IMR-90 (cell line): ENCODE results near the gene MMP25. TPM values are rescaled to one million over a fixed set of nuclear protein-coding genes. Genes with fewer than 3 reads are reported as not detected.
A peak's percentile ranks its signal among the peaks of the same experiment; 100 is the strongest.

Experiments used
- ATAC-seq: fragments of 200-7000 bp; cut with Tn5 transposase; 2 replicates; pipeline ENCODE4 v1.9.1; 2020; ENCODE audit warnings: low read depth, mild to moderate bottlenecking, moderate library complexity
- BruUV-seq: library from RNA; stranded (reverse); fragments of 400-500 nt; replicated peaks from 2 replicates; lab custom pipeline; 2021; lab: Mats Ljungman, UMichigan
- CTCF ChIA-PET: fragments of 300-600 bp; formaldehyde crosslinking; extraction: SDS; loops from one replicate; lab custom pipeline; 2021; ENCODE audit warnings: antibody characterized with exemption; lab: Yijun Ruan, JAX
- POLR2A ChIA-PET: fragments of 300-600 bp; sonication (Branson Sonifier 250); formaldehyde crosslinking; loops from one replicate; lab custom pipeline; 2022; ENCODE audit warnings: antibody characterized with exemption; ENCODE audit not compliant: unreplicated experiment; lab: Charles Lee
- DNase-seq: peaks from one replicate; pipeline ENCODE4 v3.0.0; 2013
- H2AFZ ChIP-seq: replicated peaks from 2 replicates; pipeline ENCODE3; 2013; ENCODE audit warnings: low read length, mild to moderate bottlenecking; ENCODE audit not compliant: poor library complexity
- H2AK5ac ChIP-seq: 2 replicates; pipeline ENCODE4 v1.6.1; 2013; ENCODE audit warnings: low read depth, low read length, inconsistent platforms
- H2AK9ac ChIP-seq: replicated peaks from 2 replicates; pipeline ENCODE3; 2013; ENCODE audit warnings: mild to moderate bottlenecking, low read depth, low read length, moderate library complexity; ENCODE audit not compliant: poor library complexity
- H2BK120ac ChIP-seq: 2 replicates; pipeline ENCODE4 v1.6.1; 2013; ENCODE audit warnings: low read depth, low read length, inconsistent platforms
- H2BK15ac ChIP-seq: 3 replicates; pipeline ENCODE4 v1.6.1; 2013; ENCODE audit warnings: low read depth, low read length, inconsistent platforms
- H2BK20ac ChIP-seq: 2 replicates; pipeline ENCODE4 v1.6.1; 2013; ENCODE audit warnings: low read depth, mild to moderate bottlenecking, inconsistent platforms, low read length, moderate library complexity
- H2BK5ac ChIP-seq: 2 replicates; pipeline ENCODE4 v1.6.1; 2013; ENCODE audit warnings: mild to moderate bottlenecking, low read depth, low read length, inconsistent platforms; ENCODE audit not compliant: poor library complexity, severe bottlenecking
- H3K14ac ChIP-seq: replicated peaks from 2 replicates; pipeline ENCODE4 v1.6.1; 2013; ENCODE audit warnings: low read depth, low read length, inconsistent platforms
- H3K18ac ChIP-seq: 2 replicates; pipeline ENCODE4 v1.6.1; 2013; ENCODE audit warnings: low read depth, low read length, control low read depth
- H3K23ac ChIP-seq: 2 replicates; pipeline ENCODE4 v1.6.1; 2013; ENCODE audit warnings: low read depth, low read length, inconsistent platforms
- H3K27ac ChIP-seq: 2 replicates; pipeline ENCODE4 v1.5.1; 2013; ENCODE audit warnings: mild to moderate bottlenecking, control low read depth, low read length; ENCODE audit not compliant: insufficient read depth
- H3K27me3 ChIP-seq: 2 replicates; pipeline ENCODE4 v1.6.1; 2013; ENCODE audit warnings: low read length; ENCODE audit not compliant: control insufficient read depth, insufficient read depth
- H3K36me3 ChIP-seq: 2 replicates; pipeline ENCODE4 v1.6.1; 2013; ENCODE audit warnings: low read length, mixed read lengths; ENCODE audit not compliant: control insufficient read depth, insufficient read depth
- H3K4ac ChIP-seq: 2 replicates; pipeline ENCODE4 v1.6.1; 2013; ENCODE audit warnings: low read depth, low read length, inconsistent platforms
- H3K4me1 ChIP-seq: 2 replicates; pipeline ENCODE4 v1.6.1; 2013; ENCODE audit warnings: low read length, mixed read lengths; ENCODE audit not compliant: control insufficient read depth, insufficient read depth
- H3K4me2 ChIP-seq: 2 replicates; pipeline ENCODE4 v1.6.1; 2013; ENCODE audit warnings: low read depth, mild to moderate bottlenecking, control low read depth, low read length, moderate library complexity
- H3K4me3 ChIP-seq: 2 replicates; pipeline ENCODE4 v1.5.1; 2013; ENCODE audit warnings: low read depth, mild to moderate bottlenecking, control low read depth, low read length, moderate library complexity; ENCODE audit not compliant: insufficient read depth
- H3K56ac ChIP-seq: 2 replicates; pipeline ENCODE4 v1.6.1; 2013; ENCODE audit warnings: low read length, inconsistent platforms; ENCODE audit not compliant: insufficient read depth; ENCODE audit errors: extremely low read depth
- H3K79me1 ChIP-seq, 2 experiments: 2 replicates each; pipeline ENCODE4 v1.6.1; 2013; ENCODE audit warnings: low read length in 2 of 2, inconsistent platforms in 1 of 2, low read depth in 1 of 2
- H3K9ac ChIP-seq: 2 replicates; pipeline ENCODE4 v1.6.1; 2013; ENCODE audit warnings: low read depth, low read length, control low read depth
- H3K9me1 ChIP-seq: 2 replicates; pipeline ENCODE4 v1.6.1; 2013; ENCODE audit warnings: low read length, inconsistent platforms; ENCODE audit not compliant: insufficient read depth
- H3K9me3 ChIP-seq: 2 replicates; pipeline ENCODE4 v1.6.1; 2013; ENCODE audit warnings: low read length; ENCODE audit not compliant: control insufficient read depth, insufficient read depth
- H4K20me1 ChIP-seq: 2 replicates; pipeline ENCODE4 v1.6.1; 2013; ENCODE audit warnings: low read length, inconsistent platforms; ENCODE audit not compliant: insufficient read depth
- H4K5ac ChIP-seq: 2 replicates; pipeline ENCODE4 v1.6.1; 2013; ENCODE audit warnings: mild to moderate bottlenecking, low read depth, low read length, control low read depth
- H4K8ac ChIP-seq, 2 experiments: 2 replicates each; pipeline ENCODE4 v1.6.1; 2013; ENCODE audit warnings: low read depth in 2 of 2, low read length in 2 of 2, control low read depth in 1 of 2, inconsistent platforms in 1 of 2
- H4K91ac ChIP-seq: 2 replicates; pipeline ENCODE4 v1.6.1; 2013; ENCODE audit warnings: low read depth, low read length, inconsistent platforms; ENCODE audit not compliant: insufficient read depth
- MAZ ChIP-seq: IDR thresholded peaks from 2 replicates; pipeline ENCODE4 v1.6.1; 2012; ENCODE audit warnings: low read depth, mild to moderate bottlenecking, low read length, improper control_type of control experiment, moderate library complexity, borderline replicate concordance
- RAD21 ChIP-seq: IDR thresholded peaks from 2 replicates; pipeline ENCODE4 v1.6.1; 2012; ENCODE audit warnings: low read length, improper control_type of control experiment
- WGBS, 2 experiments: methylation state at CpG; one replicate each; pipeline versions ENCODE4 v1.1.5 to v1.1.7; 2013; ENCODE audit warnings: missing lambda C conversion rate in 2 of 2; ENCODE audit not compliant: insufficient read length in 1 of 2; ENCODE audit errors: extremely low coverage in 2 of 2; 5-methylcytosine and 5-hydroxymethylcytosine counted together
- dilution Hi-C: fragments of 300-500 bp; cut with HindIII; formaldehyde crosslinking; loops from one replicate; pipeline ENCODE4 v1.14.3; 2018; ENCODE audit warnings: low sequenced_read_pairs; ENCODE audit not compliant: unreplicated experiment
- in situ Hi-C: fragments of 300-500 bp; cut with MboI; formaldehyde crosslinking; loops from 3 replicates; pipeline ENCODE4 v1.14.3; 2019; ENCODE audit warnings: low sequenced_read_pairs, inconsistent platforms, mixed read lengths
- intact Hi-C: fragments of 100-400 bp; cut with micrococcal nuclease; formaldehyde crosslinking; loops from 2 replicates; pipeline ENCODE4 v1.10.0; 2022
- polyA plus RNA-seq, 3 experiments: library from polyadenylated mRNA; depleted of rRNA; stranded (reverse); fragments of >200 nt; gene quantifications; 2 replicates each; pipeline ENCODE4 v1.2.3, GENCODE V29; 2012; ENCODE audit warnings: low replicate concordance in 1 of 3
- total RNA-seq: library from RNA; depleted of rRNA; stranded (reverse); fragments of >200 nt; gene quantifications from 2 replicates; pipeline ENCODE4 v1.2.3, GENCODE V29; 2012

Gene MMP25
- total and polyA plus RNA-seq, 2 of the 4 experiments (the other 2 are of a cell fraction), result 0.07 TPM; not detected in 1

DNA sequence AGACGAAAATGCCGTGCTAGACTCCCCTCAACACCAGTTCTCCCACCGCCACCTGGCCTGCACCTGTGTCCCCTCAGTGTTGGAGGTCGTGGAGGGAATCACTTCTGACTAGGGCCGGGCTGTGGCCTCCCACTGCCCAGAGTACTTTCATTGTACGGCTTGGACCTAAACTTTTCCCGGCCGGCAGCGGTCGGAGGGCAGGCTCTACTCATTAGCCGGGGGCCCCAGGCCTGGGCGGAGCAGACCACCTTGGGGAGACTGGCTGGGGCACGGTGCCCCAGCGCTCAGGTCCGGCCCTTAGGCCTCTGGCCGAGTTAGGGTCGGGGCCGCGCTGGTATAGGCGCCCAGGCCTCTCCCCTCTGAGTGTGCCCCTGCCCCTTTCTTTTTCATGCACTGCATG is 29.0 kb upstream of the MMP25 start:
- no peak overlapping the region for H4K8ac ChIP-seq
- H4K91ac ChIP-seq, result no peak overlapping the region
- BruUV-seq, result no TSS peak
- peaks cover 3% of the 10 kb centered on the region; the same call in 1 of the 2 replicates for H3K4me1 ChIP-seq
- WGBS, 2 experiments, result 50% methylated on average over 5 of the region's 20 CpGs; no CpG with 5 or more reads in 1 of the 2 experiments
- H2AK9ac ChIP-seq, result peak overlapping the region; percentile 42
- CTCF ChIA-PET, result no interaction called here
- H2BK20ac ChIP-seq, result no peak overlapping the region
- H3K56ac ChIP-seq, result no peak overlapping the region
- H3K27me3 ChIP-seq, result peaks cover 22% of the 10 kb centered on the region
- in situ Hi-C loops (no loop called here), intact Hi-C loops (no loop called here), dilution Hi-C loops (no loop called here)
- no peak overlapping the region for H3K4me2 ChIP-seq
- peaks cover 0 to 11% of the 10 kb centered on the region in 2 experiments; a peak in 2 of 4 replicates for H3K79me1 ChIP-seq
- H2BK5ac ChIP-seq, result no peak overlapping the region
- H3K18ac ChIP-seq, result no peak overlapping the region
- H3K9me3 ChIP-seq, result no peaks in the 10 kb centered on the region
- H2AK5ac ChIP-seq, result no peak overlapping the region
- DNase-seq, result no peak
- POLR2A ChIA-PET, result no interaction called here
- no peak for TF ChIP-seq MAZ
- TF ChIP-seq RAD21, result no peak
- H3K27ac ChIP-seq, result no peak overlapping the region
- peaks cover 5% of the 10 kb centered on the region for H3K36me3 ChIP-seq
- H3K23ac ChIP-seq, result no peak overlapping the region
- no peak overlapping the region for H2BK15ac ChIP-seq
- no peak overlapping the region for H2AFZ ChIP-seq
- ATAC-seq, result no peak
- H3K4me3 ChIP-seq, result no peak overlapping the region
- H3K4ac ChIP-seq, result no peak overlapping the region
- H3K9ac ChIP-seq, result no peak overlapping the region
- H4K5ac ChIP-seq, result no peak overlapping the region
- H3K14ac ChIP-seq, result no peak overlapping the region
- no peak overlapping the region for H2BK120ac ChIP-seq
- H3K9me1 ChIP-seq, result no peaks in the 10 kb centered on the region
- peaks cover 22% of the 10 kb centered on the region for H4K20me1 ChIP-seq
